ENCODE results near the gene RARRES2. TPM values are rescaled to one million over a fixed set of nuclear protein-coding genes. Genes with fewer than 3 reads are reported as not detected.

Gene RARRES2
- total RNA-seq, 1 donor from 2014 or later: 19.4 TPM

- no peak for TF ChIP-seq EZH2 (IDR thresholded peaks at IDR 0.05; ENCODE audit: insufficient read depth, low read length)
- TF ChIP-seq CTCF (IDR thresholded peaks at IDR 0.05; ENCODE audit: insufficient read depth, low read depth, low read length): no peak
- Histone ChIP-seq H3K9ac (ENCODE audit: low read length) (peak overlapping the region; percentile 83), H3K27ac (ENCODE audit: low read depth, low read length) (peak overlapping the region; percentile 4), H3K9me3 (ENCODE audit: insufficient read depth, low read depth, low read length) (no peaks in the 10 kb centered on the region), H3K79me2 (ENCODE audit: insufficient read depth, low read length) (peaks cover 46% of the 10 kb centered on the region), H3K4me3 (ENCODE audit: insufficient read depth, low read depth, low read length) (peak overlapping the region; percentile 76), H4K20me1 (ENCODE audit: insufficient read depth, low read length) (peaks cover 37% of the 10 kb centered on the region), H3K4me1 (ENCODE audit: insufficient read depth, low read length) (peaks cover 12% of the 10 kb centered on the region), H2AFZ (ENCODE audit: low read depth, low read length) (peak overlapping the region; percentile 62), H3K4me2 (ENCODE audit: low read length) (peak overlapping the region; percentile 90), H3K27me3 (ENCODE audit: insufficient read depth, low read length) (no peaks in the 10 kb centered on the region), H3K36me3 (ENCODE audit: insufficient read depth, low read length) (no peaks in the 10 kb centered on the region)
- Mint-ChIP-seq H3K36me3 (ENCODE audit: low read depth, unreplicated experiment) (no peaks in the 10 kb centered on the region), H3K9me3 (ENCODE audit: unreplicated experiment) (no peaks in the 10 kb centered on the region), H3K4me1 (ENCODE audit: low read depth, unreplicated experiment) (peaks cover 35% of the 10 kb centered on the region), H3K4me3 (ENCODE audit: unreplicated experiment) (peak overlapping the region; percentile 92), H3K27ac (ENCODE audit: unreplicated experiment) (peak overlapping the region; percentile 22), H3K27me3 (ENCODE audit: low read depth, unreplicated experiment) (no peaks in the 10 kb centered on the region)
- DNase-seq (ENCODE audit: low read depth) (no peak), FAIRE-seq (no peak)
These were observed 38.3 kb upstream of the RARRES2 start for GRCh38 chr7:150379441-150380379.

GRCh38 chr7:150378853-150379440, 37.5 kb upstream of the RARRES2 start, which contains the start of gene ZNF775:
TSS of gene ZNF775 (plus strand) at chr7:150379330. CDS start at chr7:150388471, 9,141 bp downstream.
- Mint-ChIP-seq H3K27ac (ENCODE audit: unreplicated experiment) (peak within 1 kb of the TSS; percentile 80), H3K36me3 (ENCODE audit: low read depth, unreplicated experiment) (peaks cover 5% of the 10 kb centered on the region), H3K4me3 (ENCODE audit: unreplicated experiment) (peak within 1 kb of the TSS; percentile 92), H3K4me1 (ENCODE audit: low read depth, unreplicated experiment) (peaks cover 34% of the 10 kb centered on the region), H3K9me3 (ENCODE audit: unreplicated experiment) (no peaks in the 10 kb centered on the region), H3K27me3 (ENCODE audit: low read depth, unreplicated experiment) (no peaks in the 10 kb centered on the region)
- H2AFZ ChIP-seq (ENCODE audit: low read depth, low read length): peak within 1 kb of the TSS; percentile 84
- H3K9ac ChIP-seq (ENCODE audit: low read length): peak within 1 kb of the TSS; percentile 84
- no peaks in the 10 kb centered on the region for H3K27me3 ChIP-seq (ENCODE audit: insufficient read depth, low read length)
- H3K9me3 ChIP-seq (ENCODE audit: insufficient read depth, low read depth, low read length): no peaks in the 10 kb centered on the region
- H3K4me2 ChIP-seq (ENCODE audit: low read length): peak within 1 kb of the TSS; percentile 90
- H3K36me3 ChIP-seq (ENCODE audit: insufficient read depth, low read length): peaks cover 6% of the 10 kb centered on the region
- H4K20me1 ChIP-seq (ENCODE audit: insufficient read depth, low read length): peaks cover 35% of the 10 kb centered on the region
- peak within 1 kb of the TSS; percentile 58 for H3K27ac ChIP-seq (ENCODE audit: low read depth, low read length)
- H3K79me2 ChIP-seq (ENCODE audit: insufficient read depth, low read length): peaks cover 48% of the 10 kb centered on the region
- TF ChIP-seq EZH2 (IDR thresholded peaks at IDR 0.05; ENCODE audit: insufficient read depth, low read length): no peak
- TF ChIP-seq CTCF (IDR thresholded peaks at IDR 0.05; ENCODE audit: insufficient read depth, low read depth, low read length): no peak
- peak within 1 kb of the TSS; percentile 76 for H3K4me3 ChIP-seq (ENCODE audit: insufficient read depth, low read depth, low read length)
- H3K4me1 ChIP-seq (ENCODE audit: insufficient read depth, low read length): peaks cover 12% of the 10 kb centered on the region
- peak; percentile 78 for DNase-seq (ENCODE audit: low read depth)
- no peak for FAIRE-seq
